Heart right ventricle (tissue), 16 donors: Measurements from ENCODE around the gene PKM. TPM values are rescaled to one million over a fixed set of nuclear protein-coding genes. Genes with fewer than 3 reads are reported as not detected.

ENCODE experiments used
- ATAC-seq, 8 donors: fragments of 200-7000 bp; cut with Tn5 transposase; one replicate each; pipeline ENCODE4 v1.9.1; 2020; ENCODE audit warnings: mild to moderate bottlenecking in 8 of 8, moderate library complexity in 8 of 8, moderate number of reproducible peaks in 1 of 8
- DNase-seq, 2 donors: peaks; one replicate each; pipeline ENCODE4 v3.0.0-alpha.2; 2020
- H3K27ac ChIP-seq, 10 donors: fragments of 200-600 bp; sonication (generic) in 2 of 10; one replicate each; pipeline versions ENCODE4 v1.5.0 to v1.8.0; 2020 to 2022; ENCODE audit warnings: mild to moderate bottlenecking in 3 of 10
- H3K27me3 ChIP-seq, 7 donors: fragments of 200-600 bp; one replicate each; pipeline ENCODE4 v1.8.0; 2021 to 2022; ENCODE audit warnings: mild to moderate bottlenecking in 2 of 7
- H3K36me3 ChIP-seq, 9 donors: fragments of 200-600 bp; sonication (generic) in 1 of 9; one replicate each; pipeline versions ENCODE4 v1.5.0 to v1.8.0; 2020 to 2022; ENCODE audit warnings: mild to moderate bottlenecking in 2 of 9
- H3K4me1 ChIP-seq, 9 donors: fragments of 200-600 bp; sonication (generic) in 1 of 9; one replicate each; pipeline versions ENCODE4 v1.5.0 to v1.8.0; 2020 to 2022; ENCODE audit warnings: mild to moderate bottlenecking in 4 of 9
- H3K4me3 ChIP-seq, 10 donors: fragments of 200-600 bp; sonication (generic) in 2 of 10; one replicate each; pipeline versions ENCODE4 v1.5.0 to v1.8.0; 2020 to 2022; ENCODE audit warnings: mild to moderate bottlenecking in 7 of 10, moderate library complexity in 2 of 10
- H3K9me3 ChIP-seq, 11 donors: fragments of 200-600 bp in 10 of 11; sonication (generic) in 2 of 11; one replicate each; pipeline versions ENCODE4 v1.5.0 to v1.8.0; 2013 to 2022; ENCODE audit warnings: mild to moderate bottlenecking in 2 of 11, control low read depth in 1 of 11, moderate library complexity in 1 of 11
- CTCF ChIP-seq, 9 donors: fragments of 200-600 bp; sonication (generic) in 2 of 9; IDR thresholded peaks; one replicate each; pipeline versions ENCODE4 v1.5.0 to v1.8.0; 2021 to 2022; ENCODE audit warnings: antibody characterized with exemption in 9 of 9, mild to moderate bottlenecking in 5 of 9, moderate library complexity in 1 of 9
- WGBS, 2 donors: extraction: QIAGEN DNeasy Blood & Tissue Kit; methylation state at CpG; one replicate each; pipeline ENCODE4 v1.1.7; 2013; ENCODE audit warnings: inconsistent platforms in 1 of 2; 5-methylcytosine and 5-hydroxymethylcytosine counted together
- intact Hi-C, 10 donors: fragments of 100-400 bp; cut with DNase I; formaldehyde crosslinking; loops; one replicate each; pipeline versions ENCODE4 v1.11.1 to v1.14.2; 2022
- polyA plus RNA-seq, 2 donors: library from polyadenylated mRNA; stranded (reverse); fragments of 200-250 nt; gene quantifications; one replicate each; pipeline ENCODE4 v1.2.3, GENCODE V29; 2013
- total RNA-seq, 10 donors: library from RNA; stranded (reverse); fragmentation: NEBNext Ultra II Directional in 3 of 10; extraction: Animal tissue kit (Norgen Biotek cat#: 25700) in 3 of 10; gene quantifications; one replicate each; pipeline versions ENCODE4 v1.2.1 to v1.2.4, GENCODE V29; 2021 to 2023
- donor health status: Arrhythmogenic right ventricular cardiomyopathy.
- donor health status: ischemic (EF 13 %, LVEDD 7.1; RV severe dilation, severe dysfunction).
- donor health status: healthy with polysubstance abuse.
- donor health status: DM: no; HTN: yes; CAD: no.
- donor health status: DM: no; HTN: no; CAD: no.
- donor health status: ischemic (EF 25% LVEDD 6.9; RV normal size, moderate dysfunction).
- donor health status: ischemic (EF 25% LVEDD 5.7; RV mildly dilated, moderate dysfunction).
- donor health status: healthy.
- donor health status: DM: yes; HTN: yes; CAD: no.
- donor health status: Ischemic cardiomyopathy.
- donor health status: ischemic (EF 35%, LVEDD 5.7; RV mildly dilated, moderate dysfunction).
- donor health status: nonischemic (EF 11% LVEDD 7.7; RV severe dilation, severe dysfunction).
- donor health status: DM: yes; HTN: yes; CAD: no.
- donor health status: PGD.
- donor health status: ischemic (EF 29% LVEDD 5.4; RV normal size, mild dysfunction).
- donor health status: nonischemic (EF 23%, LVEDD 6.1; RV moderate dilation, normal function).

Gene PKM
- total and polyA plus RNA-seq, 12 donors, result 549 to 1,508 (median 1,040) TPM

GRCh38 chr15:72189250-72189902 lies 41.6 kb downstream of the PKM start:
- peaks cover 0 to 2% (median under 1%) of the 10 kb centered on the region in 9 donors for H3K4me1 ChIP-seq
- intact Hi-C loops, result no loop called here
- no peaks in the 10 kb centered on the region for H3K9me3 ChIP-seq
- no peak for ATAC-seq
- peaks cover 0 to 49% (median 11%) of the 10 kb centered on the region in 7 donors for H3K27me3 ChIP-seq
- no peak for DNase-seq
- no peak overlapping the region for H3K4me3 ChIP-seq
- H3K36me3 ChIP-seq, result no peaks in the 10 kb centered on the region
- WGBS, 2 donors, result 83 to 92% methylated on average over 2 of the region's 2 CpGs
- no peak for TF ChIP-seq CTCF (IDR thresholded peaks at IDR 0.05)
- no peak overlapping the region for H3K27ac ChIP-seq

- Histone ChIP-seq H3K36me3 (no peaks in the 10 kb centered on the region), H3K9me3 (no peaks in the 10 kb centered on the region), H3K4me3 (peak overlapping the region in 9 of 10 donors; percentile 15 to 45 (median 29)), H3K27ac (no peak overlapping the region), H3K27me3 (peaks cover 0 to 60% (median 27%) of the 10 kb centered on the region in 7 donors), H3K4me1 (peaks cover 3 to 28% (median 19%) of the 10 kb centered on the region in 9 donors)
- WGBS, 2 donors, result 9 to 11% methylated on average over 34 of the region's 34 CpGs
- DNase-seq (no peak), ATAC-seq (peak; percentile 51 to 87 (median 70))
- intact Hi-C loops, result no loop called here
- TF ChIP-seq CTCF (IDR thresholded peaks at IDR 0.05), result no peak
Measured at GRCh38 chr15:72184165-72184811, 46.7 kb downstream of the PKM start.

GRCh38 chr15:72183781-72184164 lies 47.2 kb downstream of the PKM start:
- H3K4me3 ChIP-seq, result peak overlapping the region in 8 of 10 donors; percentile 15 to 45 (median 30)
- no peak for DNase-seq
- no peaks in the 10 kb centered on the region for H3K36me3 ChIP-seq
- ATAC-seq, result peak in 2 of 8 donors; percentile 18 to 28
- 31 to 34% methylated on average over 12 of the region's 12 CpGs for WGBS, 2 donors
- intact Hi-C loops, result no loop called here
- peaks cover 3 to 29% (median 19%) of the 10 kb centered on the region in 9 donors for H3K4me1 ChIP-seq
- H3K9me3 ChIP-seq, result no peaks in the 10 kb centered on the region
- H3K27ac ChIP-seq, result no peak overlapping the region
- no peak for TF ChIP-seq CTCF (IDR thresholded peaks at IDR 0.05)
- H3K27me3 ChIP-seq, result peaks cover 0 to 58% (median 27%) of the 10 kb centered on the region in 7 donors

GRCh38 chr15:72182673-72183072 lies 48.3 kb downstream of the PKM start:
- TF ChIP-seq CTCF (IDR thresholded peaks at IDR 0.05), result no peak
- ATAC-seq (no peak), DNase-seq (no peak)
- Histone ChIP-seq H3K4me3 (no peak overlapping the region), H3K27ac (no peak overlapping the region), H3K4me1 (peaks cover 3 to 29% (median 19%) of the 10 kb centered on the region in 9 donors), H3K27me3 (peaks cover 0 to 52% (median 27%) of the 10 kb centered on the region in 7 donors), H3K9me3 (no peaks in the 10 kb centered on the region), H3K36me3 (no peaks in the 10 kb centered on the region)
- WGBS, 2 donors, result 89 to 97% methylated on average over 3 of the region's 3 CpGs
- intact Hi-C loops, result no loop called here
